Fibroblast of villous mesenchyme (primary cell): Measurements from ENCODE around the gene CMIP. TPM values are rescaled to one million over a fixed set of nuclear protein-coding genes. Genes with fewer than 3 reads are reported as not detected.

Experiments
- DNase-seq: peaks from one replicate; pipeline ENCODE4 v3.0.0-alpha.2; 2010; ENCODE audit warnings: low read depth
- H3K4me3 ChIP-seq: 2 replicates; pipeline ENCODE4 v1.5.1; 2011; ENCODE audit warnings: low read depth, mild to moderate bottlenecking, low read length
- CTCF ChIP-seq: IDR thresholded peaks from 2 replicates; pipeline ENCODE4 v1.5.1; 2012; ENCODE audit warnings: low read depth, mild to moderate bottlenecking, low read length; ENCODE audit not compliant: insufficient read depth
- total RNA-seq: library from RNA; depleted of rRNA; stranded (reverse); fragments of >200 nt; gene quantifications from 2 replicates; pipeline ENCODE4 v1.2.3, GENCODE V29; 2012

The CMIP gene
- total RNA-seq, 1 donor = 7.8 TPM

GRCh38 chr16:81467815-81468214 lies 23.2 kb downstream of the CMIP start:
- TF ChIP-seq CTCF = no peak
- no peak overlapping the region for H3K4me3 ChIP-seq
- no peak for DNase-seq

- no peak for TF ChIP-seq CTCF
- H3K4me3 ChIP-seq = no peak overlapping the region
- no peak for DNase-seq
These were observed 23.8 kb downstream of the CMIP start for GRCh38 chr16:81468269-81468902.

GRCh38 chr16:81469183-81469677 lies 24.6 kb downstream of the CMIP start:
- DNase-seq = no peak
- TF ChIP-seq CTCF = no peak
- H3K4me3 ChIP-seq = no peak overlapping the region

GRCh38 chr16:81469710-81470535 lies 25.3 kb downstream of the CMIP start:
- no peak for TF ChIP-seq CTCF
- no peak for DNase-seq
- H3K4me3 ChIP-seq = no peak overlapping the region

GRCh38 chr16:81470796-81471636 lies 26.4 kb downstream of the CMIP start:
- no peak for DNase-seq
- TF ChIP-seq CTCF = no peak

GRCh38 chr16:81471882-81472281 lies 27.3 kb downstream of the CMIP start:
- DNase-seq = no peak
- H3K4me3 ChIP-seq = no peak overlapping the region
- TF ChIP-seq CTCF = no peak

More at GRCh38 chr16:81470796-81471636, 26.4 kb downstream of the CMIP start:
- H3K4me3 ChIP-seq = no peak overlapping the region
